Spleen (tissue), 7 donors: Measurements from ENCODE around the gene SAC3D1.

Experiments
- CTCF ChIP-seq, 11 experiments: fragments of 200-600 bp in 7 of 11; fragments of 450-650 bp in 4 of 11; sonication (generic) in 4 of 11; IDR thresholded peaks in 8 of 11; conservative IDR thresholded peaks in 3 of 11; 1 replicate in 7 of 11; 2 replicates in 4 of 11; pipeline versions ENCODE4 v1.4.0 to v1.8.0; 2016 to 2021; ENCODE audit warnings: antibody characterized with exemption in 11 of 11, inconsistent platforms in 4 of 11, mild to moderate bottlenecking in 1 of 11
- POLR2A ChIP-seq, 3 donors: fragments of 450-650 bp; IDR thresholded peaks; one replicate each; pipeline ENCODE4 v1.5.1; 2017; ENCODE audit warnings: antibody characterized with exemption in 3 of 3, mild to moderate bottlenecking in 1 of 3
- donor health status: DM: no; HTN: no; CAD: no; lungs with moderate emphysema.
- donor health status: DM: no; HTN: no; CAD: no.
- donor health status: DM: no; HTN: no; CAD: no.

DNA sequence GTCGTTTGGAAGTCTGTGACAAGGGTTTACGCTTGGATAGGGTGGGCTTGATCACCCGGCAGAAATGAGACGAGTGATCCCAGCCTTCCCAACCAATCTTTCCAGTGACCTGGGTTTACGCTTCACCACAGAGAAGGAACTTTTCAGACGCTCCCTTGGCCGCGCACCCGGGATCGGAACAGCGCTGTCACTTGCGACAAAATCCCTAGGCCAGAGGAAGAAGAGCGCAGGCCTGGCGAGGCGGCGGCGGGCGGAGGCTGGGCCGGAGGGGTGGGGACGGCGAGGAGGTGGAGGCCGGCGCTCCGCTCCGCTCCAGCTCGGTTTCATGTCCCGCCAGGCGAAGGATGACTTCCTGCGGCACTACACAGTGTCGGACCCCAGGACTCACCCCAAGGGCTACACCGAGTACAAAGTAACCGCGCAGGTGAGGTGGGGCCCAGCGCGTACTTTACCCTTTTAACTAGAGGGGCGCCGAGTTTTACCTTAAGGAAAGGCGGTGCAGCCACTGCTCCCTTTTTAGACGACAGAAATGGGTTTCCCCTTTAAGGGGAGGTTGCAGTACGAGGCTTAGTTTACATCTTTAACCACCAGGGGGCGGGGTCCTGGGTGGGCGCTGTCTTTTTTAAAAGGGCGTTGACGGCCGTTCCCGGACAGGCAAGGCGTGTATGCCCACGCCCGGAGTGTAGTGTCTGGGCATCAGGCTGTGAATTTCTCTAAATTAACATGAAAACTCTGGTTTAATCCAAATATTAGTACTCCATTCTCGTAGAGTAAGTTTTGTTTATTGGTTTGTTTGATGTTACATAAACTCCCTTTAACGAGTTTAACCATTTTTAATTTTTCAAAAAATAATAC, 13.6 kb upstream of the SAC3D1 start, which contains the start of gene SNX15:
- TF ChIP-seq CTCF (IDR thresholded peaks at IDR 0.05 in 8 of 11, conservative IDR thresholded peaks at IDR 0.05 in 3 of 11) (peak; percentile 69 to 96 (median 88)), POLR2A (IDR thresholded peaks at IDR 0.05) (peak in 2 of 3 donors; percentile 28 to 37)
